Hepatocyte (in vitro differentiated cells): ENCODE data around the gene BMAL1. TPM values are rescaled to one million over a fixed set of nuclear protein-coding genes. Genes with fewer than 3 reads are reported as not detected.

ENCODE experiments used
- DNase-seq: peaks from one replicate; pipeline ENCODE4 v3.0.0-alpha.2; 2016; ENCODE audit warnings: low spot score
- H2AFZ ChIP-seq: fragments of 200-600 bp; sonication (generic); 2 replicates; pipeline ENCODE4 v1.6.0; 2016; ENCODE audit warnings: antibody characterized with exemption, mild to moderate bottlenecking
- H3K27ac ChIP-seq: fragments of 200-600 bp; sonication (generic); 2 replicates; pipeline ENCODE4 v1.5.1; 2016; ENCODE audit warnings: mild to moderate bottlenecking
- H3K27me3 ChIP-seq: fragments of 200-600 bp; sonication (generic); 2 replicates; pipeline ENCODE4 v1.6.1; 2016
- H3K36me3 ChIP-seq: fragments of 200-600 bp; sonication (generic); replicated peaks from 2 replicates; pipeline ENCODE4 v1.5.1; 2016; ENCODE audit warnings: low read depth; ENCODE audit not compliant: insufficient read depth
- H3K4me1 ChIP-seq: fragments of 200-600 bp; sonication (generic); 2 replicates; pipeline ENCODE4 v1.5.1; 2016; ENCODE audit warnings: mild to moderate bottlenecking, moderate library complexity; ENCODE audit not compliant: insufficient read depth
- H3K4me2 ChIP-seq: fragments of 200-600 bp; sonication (generic); 2 replicates; pipeline ENCODE4 v1.6.0; 2016
- H3K4me3 ChIP-seq: fragments of 200-600 bp; sonication (generic); 2 replicates; pipeline ENCODE4 v1.5.1; 2016; ENCODE audit warnings: mild to moderate bottlenecking
- H3K79me2 ChIP-seq: fragments of 200-600 bp; sonication (generic); 2 replicates; pipeline ENCODE4 v1.6.0; 2017; ENCODE audit warnings: mild to moderate bottlenecking
- H3K9me2 ChIP-seq: fragments of 200-600 bp; sonication (generic); replicated peaks from 2 replicates; pipeline ENCODE4 v1.6.0; 2017; ENCODE audit warnings: mild to moderate bottlenecking; ENCODE audit not compliant: insufficient read depth
- H3K9me3 ChIP-seq: fragments of 200-600 bp; sonication (generic); 2 replicates; pipeline ENCODE4 v1.5.1; 2016; ENCODE audit warnings: low read depth, mild to moderate bottlenecking
- H4K20me1 ChIP-seq: fragments of 200-600 bp; sonication (generic); 2 replicates; pipeline ENCODE4 v1.6.0; 2016; ENCODE audit warnings: mild to moderate bottlenecking; ENCODE audit not compliant: insufficient read depth, poor library complexity, severe bottlenecking
- CTCF ChIP-seq: fragments of 200-600 bp; sonication (generic); IDR thresholded peaks from 2 replicates; pipeline ENCODE4 v1.5.1; 2016; ENCODE audit warnings: antibody characterized with exemption, mild to moderate bottlenecking; ENCODE audit not compliant: poor library complexity
- EZH2 ChIP-seq: fragments of 200-600 bp; sonication (generic); IDR thresholded peaks from 2 replicates; pipeline ENCODE4 v1.6.1; 2016; ENCODE audit warnings: antibody characterized with exemption, mild to moderate bottlenecking, borderline replicate concordance
- EZH2phosphoT487 ChIP-seq: fragments of 200-600 bp; sonication (generic); IDR thresholded peaks from one replicate; pipeline ENCODE4 v1.6.1; 2018; ENCODE audit warnings: antibody characterized with exemption, mild to moderate bottlenecking, low read depth, moderate library complexity; ENCODE audit not compliant: unreplicated experiment, severe bottlenecking
- WGBS: methylation state at CpG from one replicate; pipeline ENCODE4 v1.1.6; 2016; ENCODE audit warnings: low lambda C conversion rate; ENCODE audit errors: missing lambda C conversion rate; 5-methylcytosine and 5-hydroxymethylcytosine counted together
- polyA plus RNA-seq: library from polyadenylated mRNA; unstranded; fragments of >200 nt; fragmentation: Nextera tagmentation; extraction: Ambion mirVana; gene quantifications from 2 replicates; pipeline ENCODE4 v1.2.1, GENCODE V29; 2016
- total RNA-seq: library from RNA; depleted of rRNA; stranded (reverse); fragments of >200 nt; gene quantifications from 2 replicates; pipeline ENCODE4 v1.2.3, GENCODE V29; 2014

BMAL1 gene
- total and polyA plus RNA-seq, 2 experiments from 2014 or later: 8.7 to 12.7 TPM

GRCh38 chr11:13233173-13233745 is 44.3 kb upstream of the BMAL1 start:
- H3K27ac ChIP-seq: no peak overlapping the region
- DNase-seq: no peak
- no peaks in the 10 kb centered on the region for H3K36me3 ChIP-seq
- WGBS: 75% methylated on average over 1 of the region's 1 CpG
- no peak overlapping the region for H3K4me3 ChIP-seq
- peaks cover 7% of the 10 kb centered on the region for H3K27me3 ChIP-seq
- no peak overlapping the region for H3K4me2 ChIP-seq
- H2AFZ ChIP-seq: no peak overlapping the region
- no peaks in the 10 kb centered on the region for H3K9me3 ChIP-seq
- no peaks in the 10 kb centered on the region for H3K4me1 ChIP-seq
- no peaks in the 10 kb centered on the region for H3K9me2 ChIP-seq
- no peaks in the 10 kb centered on the region for H3K79me2 ChIP-seq
- H4K20me1 ChIP-seq: no peaks in the 10 kb centered on the region
- TF ChIP-seq EZH2: no peak
- no peak for TF ChIP-seq EZH2phosphoT487

- no peak overlapping the region for H3K4me2 ChIP-seq
- no peaks in the 10 kb centered on the region for H3K9me3 ChIP-seq
- peaks cover 7% of the 10 kb centered on the region for H3K27me3 ChIP-seq
- no peak overlapping the region for H3K27ac ChIP-seq
- 60% methylated on average over 3 of the region's 3 CpGs for WGBS
- no peak for DNase-seq
- H3K4me3 ChIP-seq: no peak overlapping the region
- H2AFZ ChIP-seq: no peak overlapping the region
- TF ChIP-seq CTCF: no peak
- no peak for TF ChIP-seq EZH2
- no peak for TF ChIP-seq EZH2phosphoT487
- H3K4me1 ChIP-seq: no peaks in the 10 kb centered on the region
- H4K20me1 ChIP-seq: no peaks in the 10 kb centered on the region
- no peaks in the 10 kb centered on the region for H3K9me2 ChIP-seq
- no peaks in the 10 kb centered on the region for H3K36me3 ChIP-seq
- H3K79me2 ChIP-seq: no peaks in the 10 kb centered on the region
Observed at GRCh38 chr11:13235895-13236294, 41.7 kb upstream of the BMAL1 start.

GRCh38 chr11:13236626-13237025 is 41.0 kb upstream of the BMAL1 start:
- 67% methylated on average over 2 of the region's 2 CpGs for WGBS
- DNase-seq: no peak
- no peak for TF ChIP-seq EZH2phosphoT487
- no peak for TF ChIP-seq CTCF
- no peak for TF ChIP-seq EZH2

GRCh38 chr11:13237761-13238160 is 39.8 kb upstream of the BMAL1 start:
- no peak for DNase-seq
- no peak overlapping the region for H2AFZ ChIP-seq
- H3K9me3 ChIP-seq: no peaks in the 10 kb centered on the region
- WGBS: 91% methylated on average over 7 of the region's 7 CpGs
- no peaks in the 10 kb centered on the region for H3K4me1 ChIP-seq
- no peak for TF ChIP-seq CTCF
- TF ChIP-seq EZH2: no peak
- TF ChIP-seq EZH2phosphoT487: no peak
- H3K4me2 ChIP-seq: no peak overlapping the region
- no peaks in the 10 kb centered on the region for H4K20me1 ChIP-seq
- no peaks in the 10 kb centered on the region for H3K9me2 ChIP-seq
- no peak overlapping the region for H3K4me3 ChIP-seq
- H3K27ac ChIP-seq: no peak overlapping the region
- H3K36me3 ChIP-seq: no peaks in the 10 kb centered on the region
- H3K27me3 ChIP-seq: peaks cover 8% of the 10 kb centered on the region
- no peaks in the 10 kb centered on the region for H3K79me2 ChIP-seq

More at GRCh38 chr11:13236626-13237025, 41.0 kb upstream of the BMAL1 start:
- H3K4me2 ChIP-seq: no peak overlapping the region
- no peaks in the 10 kb centered on the region for H3K79me2 ChIP-seq
- H2AFZ ChIP-seq: no peak overlapping the region
- H3K27ac ChIP-seq: no peak overlapping the region
- no peaks in the 10 kb centered on the region for H4K20me1 ChIP-seq
- H3K36me3 ChIP-seq: no peaks in the 10 kb centered on the region
- no peak overlapping the region for H3K4me3 ChIP-seq
- peaks cover 7% of the 10 kb centered on the region for H3K27me3 ChIP-seq
- no peaks in the 10 kb centered on the region for H3K9me3 ChIP-seq
- H3K4me1 ChIP-seq: no peaks in the 10 kb centered on the region
- no peaks in the 10 kb centered on the region for H3K9me2 ChIP-seq
